Liver (tissue), 3 donors: Measurements from ENCODE around the gene OR6C65.

Source experiments
- EGR1 ChIP-seq, 2 donors: IDR thresholded peaks; 2 replicates each; pipeline ENCODE4 v1.6.1; 2016 to 2018; ENCODE audit warnings: antibody characterized with exemption in 2 of 2, low read depth in 2 of 2
- TAF1 ChIP-seq: conservative IDR thresholded peaks from 2 replicates; pipeline ENCODE4 v1.6.1; 2016; ENCODE audit warnings: antibody characterized with exemption, mild to moderate bottlenecking
- TF ChIP-seq, protein P1 (sequence below): IDR thresholded peaks from 2 replicates; pipeline ENCODE4 v1.6.1; 2016; ENCODE audit warnings: antibody characterized with exemption
- TF ChIP-seq, protein P2 (sequence below): IDR thresholded peaks from 2 replicates; pipeline ENCODE4 v1.6.1; 2016; ENCODE audit warnings: antibody characterized with exemption, mild to moderate bottlenecking
- TF ChIP-seq, protein P3 (sequence below): fragments of 150-350 bp; IDR thresholded peaks from 2 replicates; pipeline ENCODE4 v1.5.1; 2017; ENCODE audit warnings: improper control_type of control experiment, low read depth, low read length; ENCODE audit not compliant: missing input control
- TF ChIP-seq, protein P4 (sequence below): IDR thresholded peaks from 2 replicates; pipeline ENCODE4 v1.6.1; 2016; ENCODE audit warnings: antibody characterized with exemption
- donor health status: healthy.
- donor health status: healthy.

DNA sequence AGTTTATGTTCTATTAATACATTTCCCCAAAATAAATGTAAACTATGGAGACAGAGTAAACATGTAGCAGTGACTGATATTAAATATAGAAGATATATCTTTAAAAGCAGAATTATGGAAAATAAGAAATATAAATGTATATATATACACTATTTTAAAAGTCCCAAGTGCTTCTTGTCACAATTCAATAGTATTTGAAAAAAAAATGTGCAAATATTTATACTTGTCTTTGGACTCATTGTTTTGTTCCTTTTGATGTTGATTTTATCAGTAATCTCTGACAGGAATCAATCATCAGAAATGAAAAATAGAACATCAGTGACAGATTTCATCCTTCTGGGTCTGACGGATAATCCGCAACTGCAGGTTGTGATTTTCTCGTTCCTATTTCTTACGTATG is 25.6 kb downstream of the OR6C65 start, which contains the start of gene OR6C76:
- TF ChIP-seq, protein P1, sequence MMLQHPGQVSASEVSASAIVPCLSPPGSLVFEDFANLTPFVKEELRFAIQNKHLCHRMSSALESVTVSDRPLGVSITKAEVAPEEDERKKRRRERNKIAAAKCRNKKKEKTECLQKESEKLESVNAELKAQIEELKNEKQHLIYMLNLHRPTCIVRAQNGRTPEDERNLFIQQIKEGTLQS: no peak
- TF ChIP-seq, protein P2, sequence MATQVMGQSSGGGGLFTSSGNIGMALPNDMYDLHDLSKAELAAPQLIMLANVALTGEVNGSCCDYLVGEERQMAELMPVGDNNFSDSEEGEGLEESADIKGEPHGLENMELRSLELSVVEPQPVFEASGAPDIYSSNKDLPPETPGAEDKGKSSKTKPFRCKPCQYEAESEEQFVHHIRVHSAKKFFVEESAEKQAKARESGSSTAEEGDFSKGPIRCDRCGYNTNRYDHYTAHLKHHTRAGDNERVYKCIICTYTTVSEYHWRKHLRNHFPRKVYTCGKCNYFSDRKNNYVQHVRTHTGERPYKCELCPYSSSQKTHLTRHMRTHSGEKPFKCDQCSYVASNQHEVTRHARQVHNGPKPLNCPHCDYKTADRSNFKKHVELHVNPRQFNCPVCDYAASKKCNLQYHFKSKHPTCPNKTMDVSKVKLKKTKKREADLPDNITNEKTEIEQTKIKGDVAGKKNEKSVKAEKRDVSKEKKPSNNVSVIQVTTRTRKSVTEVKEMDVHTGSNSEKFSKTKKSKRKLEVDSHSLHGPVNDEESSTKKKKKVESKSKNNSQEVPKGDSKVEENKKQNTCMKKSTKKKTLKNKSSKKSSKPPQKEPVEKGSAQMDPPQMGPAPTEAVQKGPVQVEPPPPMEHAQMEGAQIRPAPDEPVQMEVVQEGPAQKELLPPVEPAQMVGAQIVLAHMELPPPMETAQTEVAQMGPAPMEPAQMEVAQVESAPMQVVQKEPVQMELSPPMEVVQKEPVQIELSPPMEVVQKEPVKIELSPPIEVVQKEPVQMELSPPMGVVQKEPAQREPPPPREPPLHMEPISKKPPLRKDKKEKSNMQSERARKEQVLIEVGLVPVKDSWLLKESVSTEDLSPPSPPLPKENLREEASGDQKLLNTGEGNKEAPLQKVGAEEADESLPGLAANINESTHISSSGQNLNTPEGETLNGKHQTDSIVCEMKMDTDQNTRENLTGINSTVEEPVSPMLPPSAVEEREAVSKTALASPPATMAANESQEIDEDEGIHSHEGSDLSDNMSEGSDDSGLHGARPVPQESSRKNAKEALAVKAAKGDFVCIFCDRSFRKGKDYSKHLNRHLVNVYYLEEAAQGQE: no peak
- TF ChIP-seq EGR1 (IDR thresholded peaks at IDR 0.05; ENCODE audit: low read depth in 2 of 2) (no peak), TAF1 (no peak)
- TF ChIP-seq, protein P3, sequence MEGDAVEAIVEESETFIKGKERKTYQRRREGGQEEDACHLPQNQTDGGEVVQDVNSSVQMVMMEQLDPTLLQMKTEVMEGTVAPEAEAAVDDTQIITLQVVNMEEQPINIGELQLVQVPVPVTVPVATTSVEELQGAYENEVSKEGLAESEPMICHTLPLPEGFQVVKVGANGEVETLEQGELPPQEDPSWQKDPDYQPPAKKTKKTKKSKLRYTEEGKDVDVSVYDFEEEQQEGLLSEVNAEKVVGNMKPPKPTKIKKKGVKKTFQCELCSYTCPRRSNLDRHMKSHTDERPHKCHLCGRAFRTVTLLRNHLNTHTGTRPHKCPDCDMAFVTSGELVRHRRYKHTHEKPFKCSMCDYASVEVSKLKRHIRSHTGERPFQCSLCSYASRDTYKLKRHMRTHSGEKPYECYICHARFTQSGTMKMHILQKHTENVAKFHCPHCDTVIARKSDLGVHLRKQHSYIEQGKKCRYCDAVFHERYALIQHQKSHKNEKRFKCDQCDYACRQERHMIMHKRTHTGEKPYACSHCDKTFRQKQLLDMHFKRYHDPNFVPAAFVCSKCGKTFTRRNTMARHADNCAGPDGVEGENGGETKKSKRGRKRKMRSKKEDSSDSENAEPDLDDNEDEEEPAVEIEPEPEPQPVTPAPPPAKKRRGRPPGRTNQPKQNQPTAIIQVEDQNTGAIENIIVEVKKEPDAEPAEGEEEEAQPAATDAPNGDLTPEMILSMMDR: no peak
- TF ChIP-seq, protein P4, sequence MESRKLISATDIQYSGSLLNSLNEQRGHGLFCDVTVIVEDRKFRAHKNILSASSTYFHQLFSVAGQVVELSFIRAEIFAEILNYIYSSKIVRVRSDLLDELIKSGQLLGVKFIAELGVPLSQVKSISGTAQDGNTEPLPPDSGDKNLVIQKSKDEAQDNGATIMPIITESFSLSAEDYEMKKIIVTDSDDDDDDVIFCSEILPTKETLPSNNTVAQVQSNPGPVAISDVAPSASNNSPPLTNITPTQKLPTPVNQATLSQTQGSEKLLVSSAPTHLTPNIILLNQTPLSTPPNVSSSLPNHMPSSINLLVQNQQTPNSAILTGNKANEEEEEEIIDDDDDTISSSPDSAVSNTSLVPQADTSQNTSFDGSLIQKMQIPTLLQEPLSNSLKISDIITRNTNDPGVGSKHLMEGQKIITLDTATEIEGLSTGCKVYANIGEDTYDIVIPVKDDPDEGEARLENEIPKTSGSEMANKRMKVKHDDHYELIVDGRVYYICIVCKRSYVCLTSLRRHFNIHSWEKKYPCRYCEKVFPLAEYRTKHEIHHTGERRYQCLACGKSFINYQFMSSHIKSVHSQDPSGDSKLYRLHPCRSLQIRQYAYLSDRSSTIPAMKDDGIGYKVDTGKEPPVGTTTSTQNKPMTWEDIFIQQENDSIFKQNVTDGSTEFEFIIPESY: no peak
